GM12891 (cell line): ENCODE measurements around the gene POU6F1.

Experiments
- POLR2A ChIP-seq: IDR thresholded peaks from 2 replicates; pipeline ENCODE4 v1.6.1; 2011; ENCODE audit warnings: low read depth, low read length, control low read depth
- POLR2AphosphoS5 ChIP-seq: IDR thresholded peaks from 2 replicates; pipeline ENCODE4 v1.6.1; 2011; ENCODE audit warnings: low read depth, low read length, control low read depth

- TF ChIP-seq POLR2AphosphoS5 (no peak), POLR2A (no peak)
These were observed 27.0 kb downstream of the POU6F1 start for GRCh38 chr12:51190820-51191219.
